GM12878 (cell line): ENCODE results near the gene CYP3A4. TPM values are rescaled to one million over a fixed set of nuclear protein-coding genes. Genes with fewer than 3 reads are reported as not detected.

ENCODE experiments used
- ATAC-seq: fragments of 200-7000 bp; cut with Tn5 transposase; 3 replicates; pipeline ENCODE4 v1.9.1; 2020; ENCODE audit warnings: mild to moderate bottlenecking, moderate library complexity
- BruUV-seq: library from RNA; stranded (reverse); fragments of 400-500 nt; replicated peaks from 2 replicates; lab custom pipeline; 2021; lab: Mats Ljungman, UMichigan
- CTCF ChIA-PET: fragments of 300-600 bp; sonication (Branson Sonifier 250); formaldehyde crosslinking; extraction: SDS; loops from one replicate; lab custom pipeline; 2021; ENCODE audit warnings: inconsistent platforms; lab: Yijun Ruan, JAX
- POLR2A ChIA-PET: fragments of 350-600 bp; formaldehyde crosslinking; extraction: SDS; loops from one replicate; lab custom pipeline; 2021; ENCODE audit warnings: inconsistent platforms; lab: Charles Lee
- RAD21 ChIA-PET: fragments of 300-600 bp; sonication (Branson Sonifier 250); formaldehyde crosslinking; loops from one replicate; lab custom pipeline; 2023; ENCODE audit warnings: antibody characterized with exemption; ENCODE audit not compliant: unreplicated experiment; lab: Charles Lee
- SMC1A ChIA-PET: fragments of 300-600 bp; sonication (Branson Sonifier 250); formaldehyde crosslinking; loops from one replicate; lab custom pipeline; 2023; ENCODE audit not compliant: unreplicated experiment, uncharacterized antibody; lab: Charles Lee
- DNase-seq: peaks from one replicate; pipeline ENCODE4 v3.0.0-alpha.2; 2011; ENCODE audit warnings: low read depth, low spot score
- FAIRE-seq: peaks from 3 replicates; lab custom pipeline; 2011; peaks lifted over from hg19 to GRCh38; lab: Jason Lieb, UNC
- H2AFZ ChIP-seq: 2 replicates; pipeline ENCODE4 v1.6.0; 2011; ENCODE audit warnings: low read depth, low read length, control low read depth; ENCODE audit not compliant: control insufficient read depth
- H3K27ac ChIP-seq: 2 replicates; pipeline ENCODE4 v1.5.1; 2011; ENCODE audit warnings: control low read depth; ENCODE audit not compliant: control insufficient read depth, insufficient read depth
- H3K27me3 ChIP-seq, 2 experiments: replicated peaks in 1 of 2; 2 replicates each; pipeline versions ENCODE4 v1.6.0 to v1.6.1; 2011; ENCODE audit warnings: low read length in 1 of 2; ENCODE audit not compliant: control insufficient read depth in 2 of 2, insufficient read depth in 2 of 2
- H3K36me3 ChIP-seq, 2 experiments: 2 replicates each; pipeline ENCODE4 v1.5.1; 2011; ENCODE audit warnings: low read length in 1 of 2; ENCODE audit not compliant: control insufficient read depth in 2 of 2, insufficient read depth in 2 of 2
- H3K4me1 ChIP-seq: 2 replicates; pipeline ENCODE4 v1.6.1; 2011; ENCODE audit warnings: mild to moderate bottlenecking, low read length, moderate library complexity, mixed read lengths; ENCODE audit not compliant: control insufficient read depth, insufficient read depth
- H3K4me2 ChIP-seq: 2 replicates; pipeline ENCODE4 v1.6.0; 2011; ENCODE audit warnings: control low read depth; ENCODE audit not compliant: control insufficient read depth, insufficient read depth
- H3K4me3 ChIP-seq: fragments of 200-600 bp; sonication (generic); 2 replicates; pipeline ENCODE4 v1.5.1; 2016
- H3K79me2 ChIP-seq: 2 replicates; pipeline ENCODE4 v1.6.0; 2011; ENCODE audit warnings: low read length; ENCODE audit not compliant: control insufficient read depth, insufficient read depth
- H3K9ac ChIP-seq: 2 replicates; pipeline ENCODE4 v1.8.0; 2011; ENCODE audit warnings: low read length, control low read depth, mixed read lengths; ENCODE audit not compliant: control insufficient read depth, insufficient read depth
- H3K9me3 ChIP-seq: replicated peaks from 3 replicates; pipeline ENCODE4 v1.5.1; 2011; ENCODE audit warnings: mild to moderate bottlenecking, low read length; ENCODE audit not compliant: control insufficient read depth, insufficient read depth
- H4K20me1 ChIP-seq: 2 replicates; pipeline ENCODE4 v1.6.0; 2011; ENCODE audit not compliant: control insufficient read depth, insufficient read depth
- E2F8 ChIP-seq: fragments of 450-650 bp; IDR thresholded peaks from 2 replicates; pipeline ENCODE4 v1.6.1; 2018; ENCODE audit warnings: mild to moderate bottlenecking, low read depth, moderate library complexity; ENCODE audit not compliant: partially characterized antibody
- MYB ChIP-seq: fragments of 150-350 bp; IDR thresholded peaks from 2 replicates; pipeline ENCODE4 v1.6.1; 2014; ENCODE audit warnings: mild to moderate bottlenecking, low read depth, low read length, borderline replicate concordance
- NKRF ChIP-seq: fragments of 450-650 bp; conservative IDR thresholded peaks from 2 replicates; pipeline ENCODE4 v1.6.1; 2017; ENCODE audit warnings: mild to moderate bottlenecking, moderate library complexity
- TBL1XR1 ChIP-seq: IDR thresholded peaks from 2 replicates; pipeline ENCODE4 v1.6.1; 2012; ENCODE audit warnings: low read depth, low read length, improper control_type of control experiment
- WGBS: methylation state at CpG from one replicate; pipeline ENCODE4 v1.1.6; 2016; ENCODE audit warnings: low lambda C conversion rate; ENCODE audit not compliant: insufficient replicate concordance, insufficient coverage; ENCODE audit errors: missing lambda C conversion rate; 5-methylcytosine and 5-hydroxymethylcytosine counted together
- in situ Hi-C: fragments of 300-500 bp; cut with MboI; formaldehyde crosslinking; loops from 9 replicates; pipeline ENCODE4 v1.14.3; 2018; ENCODE audit warnings: mixed read lengths
- intact Hi-C: fragments of 100-400 bp; cut with micrococcal nuclease; formaldehyde crosslinking; loops from one replicate; pipeline ENCODE4 v1.14.2; 2022; ENCODE audit not compliant: unreplicated experiment
- polyA plus RNA-seq, 11 experiments: library from polyadenylated mRNA; depleted of rRNA in 4 of 11; unstranded in 6 of 11; stranded (reverse) in 5 of 11; fragments of >200 nt; fragmentation: Nextera tagmentation in 4 of 11; fragmentation: Illumina TruSeq in 1 of 11; extraction: Ambion mirVana in 4 of 11; extraction: Trizol in 1 of 11; gene quantifications; 1 replicate in 1 of 11; 2 replicates in 10 of 11; pipeline versions ENCODE4 v1.2.1 to v1.2.3, GENCODE V29; 2011 to 2016; ENCODE audit warnings: inconsistent platforms in 2 of 11, missing spikeins in 2 of 11, low read depth in 1 of 11
- total RNA-seq, 4 experiments: library from RNA; depleted of rRNA in 3 of 4; stranded (reverse); fragments of >200 nt in 3 of 4; fragmentation: Illumina TruSeq in 1 of 4; extraction: Trizol in 1 of 4; gene quantifications; 2 replicates each; pipeline versions ENCODE4 v1.2.1 to v1.2.3, GENCODE V29; 2013 to 2021
- TF ChIP-seq, protein P1 (sequence below): fragments of 450-650 bp; formaldehyde crosslinking; IDR thresholded peaks from 2 replicates; pipeline ENCODE4 v1.4.0; 2020; ENCODE audit warnings: mild to moderate bottlenecking, moderate library complexity
- TF ChIP-seq, protein P2 (sequence below): fragments of 450-650 bp; IDR thresholded peaks from 2 replicates; pipeline ENCODE4 v1.6.1; 2016; ENCODE audit warnings: mild to moderate bottlenecking
- TF ChIP-seq, protein P3 (sequence below): fragments of 450-650 bp; formaldehyde crosslinking; IDR thresholded peaks from 2 replicates; pipeline ENCODE4 v1.4.0; 2022; ENCODE audit warnings: mild to moderate bottlenecking, moderate library complexity

Gene CYP3A4
- total and polyA plus RNA-seq, 10 of the 15 experiments (the other 5 are each of a cell fraction or from before 2014, with no cell fraction given), result 0.02 to 0.21 (median 0.04) TPM; not detected in 7

DNA sequence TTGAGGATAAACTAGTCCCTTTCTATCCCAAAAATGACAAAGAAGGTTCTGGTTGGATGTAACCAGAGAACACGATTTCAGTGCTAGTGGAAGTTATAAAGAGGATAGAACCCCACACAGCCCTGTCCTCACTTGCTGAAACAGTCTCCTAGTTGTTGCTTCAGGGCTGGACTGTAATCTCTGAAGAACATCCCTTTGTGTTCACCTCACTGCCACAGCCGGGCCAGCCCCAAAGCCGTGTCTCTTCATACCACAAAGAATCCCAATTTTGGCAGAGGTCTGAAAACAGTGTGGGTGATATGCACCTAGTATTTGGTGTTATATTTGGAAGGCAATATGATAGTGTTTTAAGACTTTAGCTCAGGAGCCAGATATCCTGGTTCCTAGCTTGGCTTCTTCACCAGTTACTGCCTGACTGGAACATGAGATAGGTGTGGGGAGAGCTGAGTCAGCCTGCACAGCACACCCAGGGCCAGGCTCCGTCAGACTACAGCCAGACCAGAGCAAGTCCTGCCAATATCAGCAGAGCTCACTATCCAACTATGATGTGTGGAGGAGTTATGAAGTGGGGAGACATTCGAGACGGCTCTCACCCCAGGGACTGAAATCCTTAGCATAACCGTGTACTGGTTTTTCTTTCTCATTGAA lies 21.2 kb downstream of the CYP3A4 start:
- Histone ChIP-seq H3K9me3 (no peaks in the 10 kb centered on the region; the same call in 2 of the 3 replicates), H3K27ac (no peak overlapping the region), H3K27me3 (no peaks in the 10 kb centered on the region), H3K4me2 (no peak overlapping the region), H4K20me1 (no peaks in the 10 kb centered on the region), H3K9ac (no peak overlapping the region), H3K4me1 (peaks cover 5% of the 10 kb centered on the region), H3K79me2 (no peaks in the 10 kb centered on the region), H3K4me3 (no peak overlapping the region), H2AFZ (no peak overlapping the region), H3K36me3 (no peaks in the 10 kb centered on the region)
- in situ Hi-C loops, result no loop called here
- CTCF ChIA-PET, result no interaction called here
- DNase-seq (no peak), FAIRE-seq (no peak), ATAC-seq (no peak)
- SMC1A ChIA-PET, result no interaction called here
- WGBS, result 35% methylated on average over 7 of the region's 7 CpGs
- RAD21 ChIA-PET, result no interaction called here
- POLR2A ChIA-PET, result no interaction called here
- BruUV-seq, result no TSS peak
- intact Hi-C loops, result no loop called here
- TF ChIP-seq TBL1XR1 (no peak), MYB (no peak), NKRF (no peak), E2F8 (no peak)
- TF ChIP-seq, protein P1, sequence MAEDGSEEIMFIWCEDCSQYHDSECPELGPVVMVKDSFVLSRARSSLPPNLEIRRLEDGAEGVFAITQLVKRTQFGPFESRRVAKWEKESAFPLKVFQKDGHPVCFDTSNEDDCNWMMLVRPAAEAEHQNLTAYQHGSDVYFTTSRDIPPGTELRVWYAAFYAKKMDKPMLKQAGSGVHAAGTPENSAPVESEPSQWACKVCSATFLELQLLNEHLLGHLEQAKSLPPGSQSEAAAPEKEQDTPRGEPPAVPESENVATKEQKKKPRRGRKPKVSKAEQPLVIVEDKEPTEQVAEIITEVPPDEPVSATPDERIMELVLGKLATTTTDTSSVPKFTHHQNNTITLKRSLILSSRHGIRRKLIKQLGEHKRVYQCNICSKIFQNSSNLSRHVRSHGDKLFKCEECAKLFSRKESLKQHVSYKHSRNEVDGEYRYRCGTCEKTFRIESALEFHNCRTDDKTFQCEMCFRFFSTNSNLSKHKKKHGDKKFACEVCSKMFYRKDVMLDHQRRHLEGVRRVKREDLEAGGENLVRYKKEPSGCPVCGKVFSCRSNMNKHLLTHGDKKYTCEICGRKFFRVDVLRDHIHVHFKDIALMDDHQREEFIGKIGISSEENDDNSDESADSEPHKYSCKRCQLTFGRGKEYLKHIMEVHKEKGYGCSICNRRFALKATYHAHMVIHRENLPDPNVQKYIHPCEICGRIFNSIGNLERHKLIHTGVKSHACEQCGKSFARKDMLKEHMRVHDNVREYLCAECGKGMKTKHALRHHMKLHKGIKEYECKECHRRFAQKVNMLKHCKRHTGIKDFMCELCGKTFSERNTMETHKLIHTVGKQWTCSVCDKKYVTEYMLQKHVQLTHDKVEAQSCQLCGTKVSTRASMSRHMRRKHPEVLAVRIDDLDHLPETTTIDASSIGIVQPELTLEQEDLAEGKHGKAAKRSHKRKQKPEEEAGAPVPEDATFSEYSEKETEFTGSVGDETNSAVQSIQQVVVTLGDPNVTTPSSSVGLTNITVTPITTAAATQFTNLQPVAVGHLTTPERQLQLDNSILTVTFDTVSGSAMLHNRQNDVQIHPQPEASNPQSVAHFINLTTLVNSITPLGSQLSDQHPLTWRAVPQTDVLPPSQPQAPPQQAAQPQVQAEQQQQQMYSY (CRISPR knock-in tag), result no peak
- TF ChIP-seq, protein P2, sequence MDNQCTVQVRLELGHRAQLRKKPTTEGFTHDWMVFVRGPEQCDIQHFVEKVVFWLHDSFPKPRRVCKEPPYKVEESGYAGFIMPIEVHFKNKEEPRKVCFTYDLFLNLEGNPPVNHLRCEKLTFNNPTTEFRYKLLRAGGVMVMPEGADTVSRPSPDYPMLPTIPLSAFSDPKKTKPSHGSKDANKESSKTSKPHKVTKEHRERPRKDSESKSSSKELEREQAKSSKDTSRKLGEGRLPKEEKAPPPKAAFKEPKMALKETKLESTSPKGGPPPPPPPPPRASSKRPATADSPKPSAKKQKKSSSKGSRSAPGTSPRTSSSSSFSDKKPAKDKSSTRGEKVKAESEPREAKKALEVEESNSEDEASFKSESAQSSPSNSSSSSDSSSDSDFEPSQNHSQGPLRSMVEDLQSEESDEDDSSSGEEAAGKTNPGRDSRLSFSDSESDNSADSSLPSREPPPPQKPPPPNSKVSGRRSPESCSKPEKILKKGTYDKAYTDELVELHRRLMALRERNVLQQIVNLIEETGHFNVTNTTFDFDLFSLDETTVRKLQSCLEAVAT, result no peak
- TF ChIP-seq, protein P3, sequence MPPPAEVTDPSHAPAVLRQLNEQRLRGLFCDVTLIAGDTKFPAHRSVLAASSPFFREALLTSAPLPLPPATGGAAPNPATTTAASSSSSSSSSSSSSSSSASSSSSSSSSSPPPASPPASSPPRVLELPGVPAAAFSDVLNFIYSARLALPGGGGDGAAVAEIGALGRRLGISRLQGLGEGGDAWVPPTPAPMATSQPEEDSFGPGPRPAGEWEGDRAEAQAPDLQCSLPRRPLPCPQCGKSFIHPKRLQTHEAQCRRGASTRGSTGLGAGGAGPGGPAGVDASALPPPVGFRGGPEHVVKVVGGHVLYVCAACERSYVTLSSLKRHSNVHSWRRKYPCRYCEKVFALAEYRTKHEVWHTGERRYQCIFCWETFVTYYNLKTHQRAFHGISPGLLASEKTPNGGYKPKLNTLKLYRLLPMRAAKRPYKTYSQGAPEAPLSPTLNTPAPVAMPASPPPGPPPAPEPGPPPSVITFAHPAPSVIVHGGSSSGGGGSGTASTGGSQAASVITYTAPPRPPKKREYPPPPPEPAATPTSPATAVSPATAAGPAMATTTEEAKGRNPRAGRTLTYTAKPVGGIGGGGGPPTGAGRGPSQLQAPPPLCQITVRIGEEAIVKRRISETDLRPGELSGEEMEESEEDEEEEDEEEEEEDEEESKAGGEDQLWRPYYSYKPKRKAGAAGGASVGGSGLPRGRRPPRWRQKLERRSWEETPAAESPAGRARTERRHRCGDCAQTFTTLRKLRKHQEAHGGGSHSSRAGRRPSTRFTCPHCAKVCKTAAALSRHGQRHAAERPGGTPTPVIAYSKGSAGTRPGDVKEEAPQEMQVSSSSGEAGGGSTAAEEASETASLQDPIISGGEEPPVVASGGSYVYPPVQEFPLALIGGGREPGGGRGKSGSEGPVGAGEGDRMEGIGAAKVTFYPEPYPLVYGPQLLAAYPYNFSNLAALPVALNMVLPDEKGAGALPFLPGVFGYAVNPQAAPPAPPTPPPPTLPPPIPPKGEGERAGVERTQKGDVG (CRISPR knock-in tag), result no peak
